Measurements from ENCODE around the gene ATP13A2.

DNA sequence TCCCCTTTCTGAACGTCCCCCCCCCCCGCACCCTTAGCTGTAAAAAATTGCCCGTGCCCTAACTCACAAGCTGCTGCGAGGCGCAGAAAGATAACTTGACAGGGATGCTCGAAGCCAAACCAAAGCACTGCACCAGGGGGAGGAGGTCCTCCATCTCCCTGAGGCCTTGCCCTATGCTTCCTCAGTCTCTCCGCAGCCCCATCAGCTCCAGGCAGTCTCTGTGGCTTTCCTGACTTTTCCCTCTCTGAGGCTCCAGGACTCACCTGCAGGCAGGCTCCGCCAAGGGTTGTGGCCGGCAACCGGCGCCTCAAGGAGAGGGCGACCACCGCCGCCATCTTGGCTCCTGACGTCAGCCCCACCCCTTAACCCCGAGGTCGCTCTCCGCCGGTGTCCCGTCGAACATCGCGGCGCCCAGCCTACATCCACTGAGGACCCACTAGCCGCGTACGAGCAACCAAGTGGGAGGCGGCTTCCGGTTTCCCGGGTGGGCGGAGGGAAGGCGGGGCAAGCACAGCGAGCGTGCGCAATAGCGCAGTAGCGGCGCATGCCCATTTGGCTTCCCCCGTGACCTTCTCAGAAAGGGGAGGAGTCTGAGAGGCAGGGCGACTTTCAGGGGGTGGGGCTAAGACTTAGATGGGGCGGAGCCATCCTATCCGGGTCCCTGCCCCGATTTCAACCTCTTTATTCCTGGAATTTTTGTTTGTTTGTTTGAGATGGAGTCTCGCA is 42.1 kb upstream of the ATP13A2 start, which contains the start of gene SDHB:
- TF ChIP-seq, protein P1, sequence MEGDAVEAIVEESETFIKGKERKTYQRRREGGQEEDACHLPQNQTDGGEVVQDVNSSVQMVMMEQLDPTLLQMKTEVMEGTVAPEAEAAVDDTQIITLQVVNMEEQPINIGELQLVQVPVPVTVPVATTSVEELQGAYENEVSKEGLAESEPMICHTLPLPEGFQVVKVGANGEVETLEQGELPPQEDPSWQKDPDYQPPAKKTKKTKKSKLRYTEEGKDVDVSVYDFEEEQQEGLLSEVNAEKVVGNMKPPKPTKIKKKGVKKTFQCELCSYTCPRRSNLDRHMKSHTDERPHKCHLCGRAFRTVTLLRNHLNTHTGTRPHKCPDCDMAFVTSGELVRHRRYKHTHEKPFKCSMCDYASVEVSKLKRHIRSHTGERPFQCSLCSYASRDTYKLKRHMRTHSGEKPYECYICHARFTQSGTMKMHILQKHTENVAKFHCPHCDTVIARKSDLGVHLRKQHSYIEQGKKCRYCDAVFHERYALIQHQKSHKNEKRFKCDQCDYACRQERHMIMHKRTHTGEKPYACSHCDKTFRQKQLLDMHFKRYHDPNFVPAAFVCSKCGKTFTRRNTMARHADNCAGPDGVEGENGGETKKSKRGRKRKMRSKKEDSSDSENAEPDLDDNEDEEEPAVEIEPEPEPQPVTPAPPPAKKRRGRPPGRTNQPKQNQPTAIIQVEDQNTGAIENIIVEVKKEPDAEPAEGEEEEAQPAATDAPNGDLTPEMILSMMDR (conservative IDR thresholded peaks at IDR 0.05; ENCODE audit: low read depth, low read length), result no peak
- TF ChIP-seq EZH2 (IDR thresholded peaks at IDR 0.05; ENCODE audit: low read length, unreplicated experiment) (no peak), EZH2phosphoT487 (IDR thresholded peaks at IDR 0.05; ENCODE audit: borderline replicate concordance, low read length) (no peak)
